ENCODE measurements around the gene PLRG1.

PLRG1 gene

DNA sequence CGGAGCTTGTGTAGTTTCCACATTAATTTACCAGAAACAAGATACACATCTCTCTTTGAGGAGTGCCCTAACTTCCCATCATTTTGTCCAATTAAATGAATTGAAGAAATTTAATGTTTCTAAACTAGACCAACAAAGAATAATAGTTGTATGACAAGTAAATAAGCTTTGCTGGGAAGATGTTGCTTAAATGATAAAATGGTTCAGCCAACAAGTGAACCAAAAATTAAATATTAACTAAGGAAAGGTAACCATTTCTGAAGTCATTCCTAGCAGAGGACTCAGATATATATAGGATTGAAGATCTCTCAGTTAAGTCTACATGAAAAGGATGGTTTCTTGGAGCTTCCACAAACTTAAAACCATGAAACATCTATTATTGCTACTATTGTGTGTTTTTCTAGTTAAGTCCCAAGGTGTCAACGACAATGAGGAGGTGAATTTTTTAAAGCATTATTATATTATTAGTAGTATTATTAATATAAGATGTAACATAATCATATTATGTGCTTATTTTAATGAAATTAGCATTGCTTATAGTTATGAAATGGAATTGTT is 12.6 kb upstream of the PLRG1 start, which contains the start of gene FGB:
FGB (plus strand) TSS at position 315 of the 558 bp plus-strand sequence; CDS start at position 323, 8 bp downstream.
- DNase-seq (ENCODE audit: low spot score), result no peak
- no peak within 1 kb of the TSS for H3K27ac ChIP-seq
- TF ChIP-seq CTCF (conservative IDR thresholded peaks at IDR 0.05; ENCODE audit: low read depth), result no peak
- ChIA-PET POLR2A (ENCODE audit: low non-redundant PET) (no interaction called here), CTCF (interaction anchor here (0.6 to 1.2 kb wide), 3 partner anchors 11 to 64 kb away, joined by 3 to 5 read pairs (median 3); no protein-coding TSS in a partner anchor)

DNA sequence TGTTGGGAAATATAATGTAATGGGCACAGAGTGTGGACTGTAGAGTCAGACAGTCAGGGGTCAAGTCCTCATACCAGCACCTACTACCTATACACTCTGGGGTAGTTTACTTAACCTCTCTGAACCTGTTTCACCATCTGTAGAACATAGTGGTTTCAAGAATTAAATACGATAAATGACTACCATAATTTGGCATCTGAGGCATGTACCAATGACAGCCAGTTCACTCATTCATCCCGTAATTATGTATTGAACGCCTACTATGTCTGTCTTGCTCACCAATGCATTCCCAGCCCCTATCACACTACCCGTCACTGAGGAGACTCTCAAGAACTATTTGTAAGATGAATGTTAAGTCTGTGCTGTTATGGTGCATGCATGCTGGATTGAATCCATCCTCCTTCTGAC is 10.6 kb upstream of the PLRG1 start:
- TF ChIP-seq CTCF (conservative IDR thresholded peaks at IDR 0.05; ENCODE audit: low read depth), result no peak
- peak; percentile 70 for DNase-seq (ENCODE audit: low spot score)
- CTCF ChIA-PET, result interaction anchor here (0.6 to 3.1 kb wide), 2 partner anchors 61 to 80 kb away, joined by 3 to 62 read pairs; no protein-coding TSS in a partner anchor
- POLR2A ChIA-PET (ENCODE audit: low non-redundant PET), result no interaction called here
- no peak overlapping the region for H3K27ac ChIP-seq

- TF ChIP-seq CTCF (conservative IDR thresholded peaks at IDR 0.05; ENCODE audit: low read depth), result no peak
- no peak overlapping the region for H3K27ac ChIP-seq
- no peak for DNase-seq (ENCODE audit: low spot score)
- POLR2A ChIA-PET (ENCODE audit: low non-redundant PET), result no interaction called here
- CTCF ChIA-PET, result interaction anchor here (0.6 to 3.1 kb wide), 3 partner anchors 54 to 80 kb away, joined by 3 to 62 read pairs (median 3); no protein-coding TSS in a partner anchor
These were observed 10.2 kb upstream of the PLRG1 start for GRCh38 chr4:154560419-154560801.

- peak; percentile 52 for TF ChIP-seq CTCF (conservative IDR thresholded peaks at IDR 0.05; ENCODE audit: low read depth)
- H3K27ac ChIP-seq, result no peak overlapping the region
- POLR2A ChIA-PET (ENCODE audit: low non-redundant PET), result no interaction called here
- peak; percentile 57 for DNase-seq (ENCODE audit: low spot score)
- CTCF ChIA-PET, result interaction anchor here (0.6 to 3.1 kb wide), 15 partner anchors 9 to 238 kb away, joined by 3 to 62 read pairs (median 4); partner anchors contain the start of gene PLRG1
These were observed 9.6 kb upstream of the PLRG1 start for GRCh38 chr4:154559494-154560418.

DNA sequence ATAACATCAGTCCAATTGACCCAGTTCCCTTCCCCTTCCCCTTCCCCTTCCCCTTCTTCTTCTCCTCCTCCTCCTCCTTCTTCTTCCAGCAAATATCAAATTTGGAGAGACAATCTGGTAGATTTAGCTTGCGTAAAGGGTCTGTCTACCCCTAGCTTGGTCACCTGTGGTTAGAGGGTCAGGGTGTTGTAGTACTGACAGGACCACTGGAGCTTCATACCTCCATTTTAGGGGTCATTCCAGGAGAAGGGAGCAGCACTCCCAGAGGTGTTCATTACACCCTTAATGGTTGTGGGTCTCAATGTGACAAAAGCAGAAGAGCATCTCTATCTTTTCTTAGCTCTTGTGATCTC is 8.9 kb upstream of the PLRG1 start:
- no peak overlapping the region for H3K27ac ChIP-seq
- DNase-seq (ENCODE audit: low spot score), result no peak
- CTCF ChIA-PET, result interaction anchor here (0.6 to 3.1 kb wide), 14 partner anchors 9 to 220 kb away, joined by 3 to 62 read pairs (median 4); partner anchors contain the start of gene PLRG1
- POLR2A ChIA-PET (ENCODE audit: low non-redundant PET), result no interaction called here
- no peak for TF ChIP-seq CTCF (conservative IDR thresholded peaks at IDR 0.05; ENCODE audit: low read depth)

- TF ChIP-seq CTCF (conservative IDR thresholded peaks at IDR 0.05; ENCODE audit: low read depth), result peak; percentile 87
- ChIA-PET CTCF (interaction anchor here (0.5 to 4.9 kb wide), 10 partner anchors 11 to 77 kb away, joined by 3 to 28 read pairs (median 4); partner anchors contain the start of gene FGB), POLR2A (ENCODE audit: low non-redundant PET) (no interaction called here)
- DNase-seq (ENCODE audit: low spot score), result peak; percentile 71
- no peak overlapping the region for H3K27ac ChIP-seq
These were observed 1.9 kb upstream of the PLRG1 start for GRCh38 chr4:154551872-154552686.
